IMR-90 (cell line): ENCODE measurements around the gene TUBB2B. TPM values are rescaled to one million over a fixed set of nuclear protein-coding genes. Genes with fewer than 3 reads are reported as not detected.

ENCODE experiments used
- ATAC-seq: fragments of 200-7000 bp; cut with Tn5 transposase; 2 replicates; pipeline ENCODE4 v1.9.1; 2020; ENCODE audit warnings: low read depth, mild to moderate bottlenecking, moderate library complexity
- BruUV-seq: library from RNA; stranded (reverse); fragments of 400-500 nt; replicated peaks from 2 replicates; lab custom pipeline; 2021; lab: Mats Ljungman, UMichigan
- CTCF ChIA-PET: fragments of 300-600 bp; formaldehyde crosslinking; extraction: SDS; loops from one replicate; lab custom pipeline; 2021; ENCODE audit warnings: antibody characterized with exemption; lab: Yijun Ruan, JAX
- POLR2A ChIA-PET: fragments of 300-600 bp; sonication (Branson Sonifier 250); formaldehyde crosslinking; loops from one replicate; lab custom pipeline; 2022; ENCODE audit warnings: antibody characterized with exemption; ENCODE audit not compliant: unreplicated experiment; lab: Charles Lee
- DNase-seq: peaks from one replicate; pipeline ENCODE4 v3.0.0; 2013
- H2AFZ ChIP-seq: replicated peaks from 2 replicates; pipeline ENCODE3; 2013; ENCODE audit warnings: low read length, mild to moderate bottlenecking; ENCODE audit not compliant: poor library complexity
- H2AK5ac ChIP-seq: 2 replicates; pipeline ENCODE4 v1.6.1; 2013; ENCODE audit warnings: low read depth, low read length, inconsistent platforms
- H2AK9ac ChIP-seq: replicated peaks from 2 replicates; pipeline ENCODE3; 2013; ENCODE audit warnings: mild to moderate bottlenecking, low read depth, low read length, moderate library complexity; ENCODE audit not compliant: poor library complexity
- H2BK120ac ChIP-seq: 2 replicates; pipeline ENCODE4 v1.6.1; 2013; ENCODE audit warnings: low read depth, low read length, inconsistent platforms
- H2BK15ac ChIP-seq: 3 replicates; pipeline ENCODE4 v1.6.1; 2013; ENCODE audit warnings: low read depth, low read length, inconsistent platforms
- H2BK20ac ChIP-seq: 2 replicates; pipeline ENCODE4 v1.6.1; 2013; ENCODE audit warnings: low read depth, mild to moderate bottlenecking, inconsistent platforms, low read length, moderate library complexity
- H2BK5ac ChIP-seq: 2 replicates; pipeline ENCODE4 v1.6.1; 2013; ENCODE audit warnings: mild to moderate bottlenecking, low read depth, low read length, inconsistent platforms; ENCODE audit not compliant: poor library complexity, severe bottlenecking
- H3K14ac ChIP-seq: replicated peaks from 2 replicates; pipeline ENCODE4 v1.6.1; 2013; ENCODE audit warnings: low read depth, low read length, inconsistent platforms
- H3K18ac ChIP-seq: 2 replicates; pipeline ENCODE4 v1.6.1; 2013; ENCODE audit warnings: low read depth, low read length, control low read depth
- H3K23ac ChIP-seq: 2 replicates; pipeline ENCODE4 v1.6.1; 2013; ENCODE audit warnings: low read depth, low read length, inconsistent platforms
- H3K27ac ChIP-seq: 2 replicates; pipeline ENCODE4 v1.5.1; 2013; ENCODE audit warnings: mild to moderate bottlenecking, control low read depth, low read length; ENCODE audit not compliant: insufficient read depth
- H3K27me3 ChIP-seq: 2 replicates; pipeline ENCODE4 v1.6.1; 2013; ENCODE audit warnings: low read length; ENCODE audit not compliant: control insufficient read depth, insufficient read depth
- H3K36me3 ChIP-seq: 2 replicates; pipeline ENCODE4 v1.6.1; 2013; ENCODE audit warnings: low read length, mixed read lengths; ENCODE audit not compliant: control insufficient read depth, insufficient read depth
- H3K4ac ChIP-seq: 2 replicates; pipeline ENCODE4 v1.6.1; 2013; ENCODE audit warnings: low read depth, low read length, inconsistent platforms
- H3K4me1 ChIP-seq: 2 replicates; pipeline ENCODE4 v1.6.1; 2013; ENCODE audit warnings: low read length, mixed read lengths; ENCODE audit not compliant: control insufficient read depth, insufficient read depth
- H3K4me2 ChIP-seq: 2 replicates; pipeline ENCODE4 v1.6.1; 2013; ENCODE audit warnings: low read depth, mild to moderate bottlenecking, control low read depth, low read length, moderate library complexity
- H3K4me3 ChIP-seq: 2 replicates; pipeline ENCODE4 v1.5.1; 2013; ENCODE audit warnings: low read depth, mild to moderate bottlenecking, control low read depth, low read length, moderate library complexity; ENCODE audit not compliant: insufficient read depth
- H3K56ac ChIP-seq: 2 replicates; pipeline ENCODE4 v1.6.1; 2013; ENCODE audit warnings: low read length, inconsistent platforms; ENCODE audit not compliant: insufficient read depth; ENCODE audit errors: extremely low read depth
- H3K79me1 ChIP-seq, 2 experiments: 2 replicates each; pipeline ENCODE4 v1.6.1; 2013; ENCODE audit warnings: low read length in 2 of 2, inconsistent platforms in 1 of 2, low read depth in 1 of 2
- H3K9ac ChIP-seq: 2 replicates; pipeline ENCODE4 v1.6.1; 2013; ENCODE audit warnings: low read depth, low read length, control low read depth
- H3K9me1 ChIP-seq: 2 replicates; pipeline ENCODE4 v1.6.1; 2013; ENCODE audit warnings: low read length, inconsistent platforms; ENCODE audit not compliant: insufficient read depth
- H3K9me3 ChIP-seq: 2 replicates; pipeline ENCODE4 v1.6.1; 2013; ENCODE audit warnings: low read length; ENCODE audit not compliant: control insufficient read depth, insufficient read depth
- H4K20me1 ChIP-seq: 2 replicates; pipeline ENCODE4 v1.6.1; 2013; ENCODE audit warnings: low read length, inconsistent platforms; ENCODE audit not compliant: insufficient read depth
- H4K5ac ChIP-seq: 2 replicates; pipeline ENCODE4 v1.6.1; 2013; ENCODE audit warnings: mild to moderate bottlenecking, low read depth, low read length, control low read depth
- H4K8ac ChIP-seq, 2 experiments: 2 replicates each; pipeline ENCODE4 v1.6.1; 2013; ENCODE audit warnings: low read depth in 2 of 2, low read length in 2 of 2, control low read depth in 1 of 2, inconsistent platforms in 1 of 2
- H4K91ac ChIP-seq: 2 replicates; pipeline ENCODE4 v1.6.1; 2013; ENCODE audit warnings: low read depth, low read length, inconsistent platforms; ENCODE audit not compliant: insufficient read depth
- BHLHE40 ChIP-seq: fragments of 150-350 bp; IDR thresholded peaks from 2 replicates; pipeline ENCODE4 v1.6.1; 2016; ENCODE audit warnings: mild to moderate bottlenecking, low read depth, low read length
- CEBPB ChIP-seq: IDR thresholded peaks from 2 replicates; pipeline ENCODE4 v1.6.1; 2012; ENCODE audit warnings: low read depth, low read length, improper control_type of control experiment
- CHD1 ChIP-seq: IDR thresholded peaks from 2 replicates; pipeline ENCODE4 v1.6.1; 2012; ENCODE audit warnings: low read depth, low read length, improper control_type of control experiment
- CTCF ChIP-seq: conservative IDR thresholded peaks from 2 replicates; pipeline ENCODE4 v1.5.1; 2012; ENCODE audit warnings: mild to moderate bottlenecking, low read depth, low read length, improper control_type of control experiment
- ELK1 ChIP-seq: fragments of 150-350 bp; IDR thresholded peaks from 2 replicates; pipeline ENCODE4 v1.6.1; 2016; ENCODE audit warnings: low read depth, mild to moderate bottlenecking, low read length, moderate library complexity, borderline replicate concordance
- FOS ChIP-seq: fragments of 150-350 bp; IDR thresholded peaks from 2 replicates; pipeline ENCODE4 v1.6.1; 2016; ENCODE audit warnings: low read depth, low read length
- MAFK ChIP-seq: IDR thresholded peaks from 2 replicates; pipeline ENCODE4 v1.6.1; 2012; ENCODE audit warnings: low read depth, low read length, improper control_type of control experiment
- MAZ ChIP-seq: IDR thresholded peaks from 2 replicates; pipeline ENCODE4 v1.6.1; 2012; ENCODE audit warnings: low read depth, mild to moderate bottlenecking, low read length, improper control_type of control experiment, moderate library complexity, borderline replicate concordance
- MXI1 ChIP-seq: IDR thresholded peaks from 2 replicates; pipeline ENCODE4 v1.6.1; 2012; ENCODE audit warnings: low read depth, mild to moderate bottlenecking, low read length, moderate library complexity, borderline replicate concordance
- NFE2L2 ChIP-seq: fragments of 150-350 bp; IDR thresholded peaks from 2 replicates; pipeline ENCODE4 v1.6.1; 2016; ENCODE audit warnings: low read depth, mild to moderate bottlenecking, low read length
- POLR2A ChIP-seq: IDR thresholded peaks from 2 replicates; pipeline ENCODE4 v1.6.1; 2012; ENCODE audit warnings: mild to moderate bottlenecking, low read depth, low read length
- RFX5 ChIP-seq: IDR thresholded peaks from 2 replicates; pipeline ENCODE4 v1.8.0; 2012; ENCODE audit warnings: low read depth, mild to moderate bottlenecking, low read length, moderate library complexity
- USF2 ChIP-seq: fragments of 150-350 bp; IDR thresholded peaks from 2 replicates; pipeline ENCODE4 v1.6.1; 2017; ENCODE audit warnings: mild to moderate bottlenecking, antibody characterized with exemption, low read length, low read depth
- WGBS, 2 experiments: methylation state at CpG; one replicate each; pipeline versions ENCODE4 v1.1.5 to v1.1.7; 2013; ENCODE audit warnings: missing lambda C conversion rate in 2 of 2; ENCODE audit not compliant: insufficient read length in 1 of 2; ENCODE audit errors: extremely low coverage in 2 of 2; 5-methylcytosine and 5-hydroxymethylcytosine counted together
- dilution Hi-C: fragments of 300-500 bp; cut with HindIII; formaldehyde crosslinking; loops from one replicate; pipeline ENCODE4 v1.14.3; 2018; ENCODE audit warnings: low sequenced_read_pairs; ENCODE audit not compliant: unreplicated experiment
- in situ Hi-C: fragments of 300-500 bp; cut with MboI; formaldehyde crosslinking; loops from 3 replicates; pipeline ENCODE4 v1.14.3; 2019; ENCODE audit warnings: low sequenced_read_pairs, inconsistent platforms, mixed read lengths
- intact Hi-C: fragments of 100-400 bp; cut with micrococcal nuclease; formaldehyde crosslinking; loops from 2 replicates; pipeline ENCODE4 v1.10.0; 2022
- polyA plus RNA-seq, 3 experiments: library from polyadenylated mRNA; depleted of rRNA; stranded (reverse); fragments of >200 nt; gene quantifications; 2 replicates each; pipeline ENCODE4 v1.2.3, GENCODE V29; 2012; ENCODE audit warnings: low replicate concordance in 1 of 3
- total RNA-seq: library from RNA; depleted of rRNA; stranded (reverse); fragments of >200 nt; gene quantifications from 2 replicates; pipeline ENCODE4 v1.2.3, GENCODE V29; 2012

The TUBB2B gene
- total and polyA plus RNA-seq, 2 of the 4 experiments (the other 2 are of a cell fraction): 13.6 to 21.1 TPM

- no peak overlapping the region for H3K4ac ChIP-seq
- no peak overlapping the region for H2BK15ac ChIP-seq
- H3K9ac ChIP-seq: no peak overlapping the region
- no peak overlapping the region for H3K4me2 ChIP-seq
- no TSS peak for BruUV-seq
- no peak overlapping the region for H3K4me3 ChIP-seq
- H3K9me3 ChIP-seq: no peaks in the 10 kb centered on the region
- DNase-seq (no peak), ATAC-seq (no peak)
- no peaks in the 10 kb centered on the region for H3K79me1 ChIP-seq
- TF ChIP-seq MAZ: no peak
- no peak for TF ChIP-seq MXI1
- TF ChIP-seq USF2: no peak
- TF ChIP-seq BHLHE40: no peak
- no peak for TF ChIP-seq CHD1
- TF ChIP-seq NFE2L2: no peak
- TF ChIP-seq POLR2A: no peak
- TF ChIP-seq MAFK: no peak
- TF ChIP-seq CEBPB: no peak
- no peak for TF ChIP-seq FOS
- TF ChIP-seq ELK1: no peak
- no peak for TF ChIP-seq CTCF
- TF ChIP-seq RFX5: no peak
- no peak overlapping the region for H2BK20ac ChIP-seq
- no peak overlapping the region for H3K27ac ChIP-seq
- H2AK5ac ChIP-seq: no peak overlapping the region
- no peak overlapping the region for H3K56ac ChIP-seq
- H4K8ac ChIP-seq: no peak overlapping the region
- dilution Hi-C loops: no loop called here
- H2AFZ ChIP-seq: no peak overlapping the region
- peaks cover 1% of the 10 kb centered on the region; the same call in 1 of the 2 replicates for H3K27me3 ChIP-seq
- H2BK120ac ChIP-seq: no peak overlapping the region
- 96% methylated on average over 3 of the region's 10 CpGs; no CpG with 5 or more reads in 1 of the 2 experiments for WGBS, 2 experiments
- H2AK9ac ChIP-seq: no peak overlapping the region
- H3K23ac ChIP-seq: no peak overlapping the region
- POLR2A ChIA-PET: no interaction called here
- no peaks in the 10 kb centered on the region for H3K36me3 ChIP-seq
- no peaks in the 10 kb centered on the region for H4K20me1 ChIP-seq
- in situ Hi-C loops: loop anchor here (5.0 to 10.0 kb wide), 2 partner anchors 125 to 258 kb away; partner anchors contain the start of gene NQO2
- intact Hi-C loops: no loop called here
- H4K91ac ChIP-seq: no peak overlapping the region
- H3K9me1 ChIP-seq: peaks cover 10% of the 10 kb centered on the region
- no peak overlapping the region for H3K18ac ChIP-seq
- H3K4me1 ChIP-seq: peaks cover 11% of the 10 kb centered on the region
- H2BK5ac ChIP-seq: no peak overlapping the region
- H3K14ac ChIP-seq: no peak overlapping the region
- H4K5ac ChIP-seq: no peak overlapping the region
- CTCF ChIA-PET: interaction anchor here (1.1 to 2.4 kb wide), 3 partner anchors 13 to 103 kb away, joined by 4 to 11 read pairs (median 7); partner anchors contain the start of gene TUBB2A
Observed at GRCh38 chr6:3252369-3252768, 24.9 kb upstream of the TUBB2B start.
